ENCODE data around the gene ELOB.

Gene ELOB

DNA sequence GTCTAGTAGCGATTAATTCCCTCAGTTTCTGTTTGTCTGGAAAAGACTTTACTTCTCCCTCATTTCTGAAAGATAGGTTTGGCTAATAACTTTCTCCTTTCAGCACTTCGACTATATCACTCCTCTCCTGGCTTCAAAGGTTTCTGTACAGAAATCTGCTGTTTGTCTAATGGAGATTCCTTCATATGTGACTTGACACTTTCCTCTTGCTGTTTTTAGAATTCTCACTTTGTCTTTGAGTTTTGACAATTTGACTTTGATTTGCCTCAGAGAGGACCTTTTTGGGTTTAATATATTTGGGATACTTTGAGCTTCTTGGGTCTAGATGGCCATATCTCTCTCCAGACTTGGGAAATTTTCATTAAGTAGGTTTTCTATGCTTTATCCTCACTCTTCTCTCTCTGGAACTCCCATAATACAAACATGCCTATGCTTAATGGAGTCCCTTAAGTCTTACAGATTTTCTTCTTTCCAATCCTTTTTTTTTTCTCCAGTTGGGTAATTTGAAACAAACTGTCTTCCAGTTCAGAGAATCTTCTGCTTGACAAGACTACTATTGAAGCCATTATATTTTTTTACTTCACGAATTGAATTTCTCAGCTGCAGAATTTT is 32.2 kb upstream of the ELOB start:
- DNase-seq: no peak

DNA sequence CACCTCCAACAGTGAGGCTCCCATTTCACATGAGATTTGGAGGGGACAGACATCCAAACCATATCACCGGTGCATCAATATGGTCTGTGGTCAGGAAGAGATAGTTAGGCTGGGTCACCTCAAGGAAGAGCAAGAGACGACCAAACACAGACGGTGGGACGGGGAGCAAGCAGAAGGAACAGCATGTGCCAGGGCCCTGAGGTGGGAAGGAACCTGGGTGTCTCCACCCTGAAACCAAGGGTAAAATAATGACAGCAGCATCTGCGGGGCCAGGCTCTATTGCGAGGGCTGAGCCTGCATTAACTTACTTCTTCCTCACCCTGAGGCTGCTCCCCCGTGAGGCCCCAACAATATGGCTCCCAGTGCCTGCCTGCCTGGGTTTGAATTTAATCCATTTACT is 31.1 kb upstream of the ELOB start:
- no peak for DNase-seq

DNA sequence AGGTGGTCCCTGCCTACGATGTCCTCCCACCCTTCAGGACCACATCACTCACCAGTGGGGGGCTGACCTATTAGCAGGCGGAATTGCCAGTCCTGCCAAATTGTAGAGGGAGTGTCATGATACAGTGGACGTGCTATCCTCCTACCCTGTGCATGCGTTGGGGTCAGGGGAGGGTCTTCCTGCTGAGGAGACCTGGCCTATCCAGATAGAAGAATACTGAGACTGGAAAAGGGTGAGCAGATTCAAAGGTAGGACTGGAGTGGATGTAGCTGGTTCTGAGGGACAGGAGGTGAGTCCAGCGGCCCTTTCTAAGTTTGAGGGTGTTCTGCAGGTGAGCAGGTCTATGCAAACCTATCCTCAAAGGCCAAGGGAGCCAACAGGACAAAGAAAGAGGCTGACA is 29.2 kb upstream of the ELOB start:
- no peak for DNase-seq

DNA sequence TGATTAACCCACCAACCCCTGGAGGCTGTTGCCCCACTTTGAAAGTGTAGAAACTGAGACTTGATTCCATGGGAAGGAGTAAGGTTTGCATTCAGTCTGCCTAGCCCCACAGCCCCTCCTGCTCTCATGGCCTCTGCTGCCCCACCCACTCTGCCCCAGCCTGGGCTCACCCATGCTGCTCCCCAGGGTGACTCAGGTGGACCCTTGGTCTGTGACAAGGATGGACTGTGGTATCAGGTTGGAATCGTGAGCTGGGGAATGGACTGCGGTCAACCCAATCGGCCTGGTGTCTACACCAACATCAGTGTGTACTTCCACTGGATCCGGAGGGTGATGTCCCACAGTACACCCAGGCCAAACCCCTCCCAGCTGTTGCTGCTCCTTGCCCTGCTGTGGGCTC is 27.6 kb upstream of the ELOB start:
- DNase-seq: no peak

DNA sequence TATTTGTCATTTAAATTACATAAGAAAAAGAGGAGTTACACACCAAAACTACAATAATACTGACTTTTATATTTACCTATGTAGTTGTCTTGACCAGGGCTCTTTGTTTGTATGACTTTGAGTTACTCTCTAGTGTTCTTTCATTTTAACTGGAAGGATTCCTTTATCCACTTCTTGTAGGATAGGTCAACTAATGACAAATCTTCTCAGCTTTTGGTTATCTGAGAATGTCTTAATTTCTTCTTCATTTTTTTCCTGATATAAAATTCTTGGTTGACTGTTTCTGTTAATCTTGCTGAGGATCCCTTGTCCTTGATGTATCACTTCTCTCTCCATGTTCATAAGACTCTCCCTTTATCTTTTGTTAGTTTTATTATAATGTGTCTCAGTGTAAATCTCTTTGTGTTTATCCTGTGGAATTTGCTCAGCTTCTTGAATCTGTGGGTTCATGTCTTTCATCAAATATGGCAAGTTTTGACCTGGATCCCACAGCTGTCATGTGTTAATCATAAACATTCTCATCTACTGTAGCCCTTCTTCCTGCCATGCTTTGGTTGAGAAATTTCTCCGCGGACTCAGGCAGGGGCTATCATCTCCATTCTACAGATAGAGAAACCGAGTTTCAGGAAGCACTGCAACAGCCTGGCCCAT is 26.6 kb upstream of the ELOB start:
- DNase-seq: no peak

DNA sequence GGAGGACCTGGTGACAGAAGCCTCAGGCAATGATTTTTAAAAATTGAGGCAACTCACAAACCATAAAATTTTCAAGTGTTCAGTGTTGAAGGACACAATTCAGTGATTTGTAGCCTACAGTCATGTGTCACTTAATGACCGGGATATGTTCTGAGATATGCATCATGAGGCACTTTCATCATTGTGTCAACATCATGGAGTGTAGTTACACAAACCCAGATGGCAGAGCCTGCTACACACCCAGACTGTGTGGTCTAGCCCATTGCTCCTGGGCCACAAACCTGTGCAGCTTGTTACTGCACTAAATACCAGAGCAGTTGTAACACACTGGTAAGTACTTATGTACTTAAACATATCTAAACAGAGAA is 22.8 kb upstream of the ELOB start:
- no peak for DNase-seq

DNA sequence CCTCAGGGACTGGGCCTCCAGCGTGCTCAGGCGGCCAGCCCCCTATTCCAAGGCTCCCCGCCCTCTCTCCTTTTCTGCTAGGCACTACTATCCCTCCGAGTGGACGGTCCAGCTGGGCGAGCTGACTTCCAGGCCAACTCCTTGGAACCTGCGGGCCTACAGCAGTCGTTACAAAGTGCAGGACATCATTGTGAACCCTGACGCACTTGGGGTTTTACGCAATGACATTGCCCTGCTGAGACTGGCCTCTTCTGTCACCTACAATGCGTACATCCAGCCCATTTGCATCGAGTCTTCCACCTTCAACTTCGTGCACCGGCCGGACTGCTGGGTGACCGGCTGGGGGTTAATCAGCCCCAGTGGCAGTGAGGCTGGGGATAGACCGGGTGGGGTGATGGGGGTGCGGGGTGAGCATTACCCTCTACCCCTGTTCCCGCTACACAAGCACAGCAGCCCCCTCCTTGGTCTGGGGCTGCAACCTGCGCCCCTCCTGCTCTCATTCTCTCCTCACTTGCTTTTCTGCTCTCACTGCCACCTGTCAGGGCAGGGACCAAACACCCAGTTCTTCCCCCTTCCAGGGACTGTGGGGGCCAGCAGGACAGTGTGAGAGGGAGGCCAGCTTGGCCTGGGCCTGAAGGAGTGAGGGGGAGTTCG is 22.3 kb upstream of the ELOB start:
- no peak for DNase-seq

DNA sequence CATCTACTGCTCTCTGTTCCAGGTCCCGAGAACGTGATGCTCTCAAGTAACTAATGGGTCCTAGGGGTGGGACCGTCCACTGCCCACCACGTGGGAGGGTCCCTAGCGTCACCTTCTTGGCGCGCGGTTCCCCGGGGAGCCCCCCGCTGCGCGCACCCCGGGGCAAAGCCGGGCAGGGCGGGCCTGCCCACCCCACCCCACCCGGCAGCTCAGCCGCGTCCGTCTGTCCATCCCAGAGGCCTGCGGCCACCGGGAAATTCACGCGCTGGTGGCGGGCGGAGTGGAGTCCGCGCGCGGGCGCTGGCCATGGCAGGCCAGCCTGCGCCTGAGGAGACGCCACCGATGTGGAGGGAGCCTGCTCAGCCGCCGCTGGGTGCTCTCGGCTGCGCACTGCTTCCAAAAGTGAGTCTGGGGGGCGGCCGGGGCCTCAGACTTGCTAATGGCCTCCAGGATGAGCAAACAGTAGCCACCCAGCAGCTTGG is 21.7 kb upstream of the ELOB start:
- DNase-seq: no peak

DNA sequence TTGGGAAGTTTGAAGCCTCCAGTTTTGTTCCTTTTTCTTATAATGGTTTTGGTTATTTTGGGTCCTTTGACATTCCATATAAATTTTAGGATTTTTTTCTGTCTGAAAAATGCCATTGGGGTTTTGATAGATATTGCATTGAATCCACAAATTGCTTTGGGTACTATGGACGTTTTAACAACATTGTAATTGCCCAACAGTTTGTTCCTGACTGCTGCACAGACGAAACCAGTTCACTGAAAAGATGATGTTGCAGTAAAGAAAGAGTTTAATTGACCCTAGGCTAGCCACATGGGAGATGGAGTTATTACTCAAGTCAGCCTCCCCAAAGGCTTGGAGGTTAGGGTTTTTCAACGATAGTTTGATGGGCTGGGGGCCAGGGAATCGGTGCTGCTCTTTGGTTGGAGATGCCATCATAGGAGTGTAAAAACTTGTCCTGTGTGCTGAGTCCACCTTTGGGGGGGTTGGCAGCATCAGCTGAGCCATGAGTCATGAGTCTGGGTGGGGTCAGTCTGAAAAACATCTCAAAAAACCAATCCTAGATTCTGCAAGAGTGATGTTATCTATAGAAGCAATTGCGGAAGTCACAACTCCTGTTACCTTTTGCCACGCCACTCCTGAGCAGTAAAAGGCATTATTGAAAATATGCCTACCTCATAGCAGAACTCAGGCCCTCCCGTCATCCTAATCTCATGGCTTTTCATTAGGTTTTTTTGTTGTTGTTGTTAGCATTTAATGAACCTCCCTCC is 18.5 kb upstream of the ELOB start:
- no peak for DNase-seq

DNA sequence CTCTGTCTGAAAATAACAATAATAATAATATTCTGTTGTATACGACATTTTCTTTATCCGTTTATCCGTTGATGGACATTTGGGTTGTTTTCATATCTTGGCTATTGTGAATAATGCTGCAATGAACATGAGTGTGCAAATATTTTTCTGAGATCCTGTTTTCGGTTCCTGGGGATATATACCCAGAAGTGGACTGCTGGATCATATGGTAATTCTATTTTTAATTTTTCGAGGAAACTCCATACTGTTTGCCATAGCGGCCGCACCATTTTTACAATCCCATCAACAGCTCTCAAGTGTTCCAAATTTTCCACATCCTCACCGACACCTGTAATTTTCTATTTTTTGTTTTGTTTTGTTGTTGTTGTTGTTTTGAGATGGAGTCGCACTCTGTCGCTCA is 15.9 kb upstream of the ELOB start:
- DNase-seq: no peak

DNA sequence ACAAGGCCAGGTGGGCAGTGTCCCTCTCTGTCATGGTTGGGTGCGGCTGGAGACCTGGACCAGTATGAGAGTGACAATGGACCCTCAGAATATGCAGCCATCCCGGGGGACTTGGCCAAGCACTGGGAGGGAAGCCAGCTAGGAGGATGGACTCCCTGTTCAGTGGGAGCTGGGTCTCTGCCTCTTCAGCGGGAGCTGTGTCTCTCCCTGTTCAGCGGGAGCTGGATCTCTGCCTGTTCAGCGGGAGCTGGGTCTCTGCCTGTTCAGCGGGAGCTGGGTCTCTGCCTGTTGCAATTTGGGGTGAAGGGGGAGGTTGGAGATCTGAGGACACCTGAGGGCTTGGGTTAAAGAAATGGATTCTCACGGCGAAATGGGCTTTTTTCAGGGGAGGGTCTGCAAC is 14.1 kb upstream of the ELOB start:
- DNase-seq: no peak

DNA sequence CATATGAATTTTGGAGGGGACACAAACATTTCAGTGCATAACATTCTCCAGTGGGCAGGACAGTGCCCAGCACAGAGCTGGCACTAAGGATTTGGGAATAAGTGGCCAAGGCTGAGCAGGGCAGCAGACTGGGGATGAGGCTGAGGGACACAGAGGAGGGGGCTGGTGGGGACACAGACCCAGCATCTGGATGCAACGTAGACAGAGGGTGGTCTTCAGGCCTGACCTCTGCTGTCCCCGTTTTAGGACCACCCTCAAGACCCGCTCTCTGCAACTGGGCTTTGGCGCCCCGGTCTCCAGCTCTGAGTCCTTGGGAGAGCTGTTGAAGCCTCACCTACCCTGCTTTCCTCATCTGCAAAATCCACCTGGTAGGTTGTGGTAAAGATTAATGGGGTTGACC is 13.6 kb upstream of the ELOB start:
- DNase-seq: no peak

DNA sequence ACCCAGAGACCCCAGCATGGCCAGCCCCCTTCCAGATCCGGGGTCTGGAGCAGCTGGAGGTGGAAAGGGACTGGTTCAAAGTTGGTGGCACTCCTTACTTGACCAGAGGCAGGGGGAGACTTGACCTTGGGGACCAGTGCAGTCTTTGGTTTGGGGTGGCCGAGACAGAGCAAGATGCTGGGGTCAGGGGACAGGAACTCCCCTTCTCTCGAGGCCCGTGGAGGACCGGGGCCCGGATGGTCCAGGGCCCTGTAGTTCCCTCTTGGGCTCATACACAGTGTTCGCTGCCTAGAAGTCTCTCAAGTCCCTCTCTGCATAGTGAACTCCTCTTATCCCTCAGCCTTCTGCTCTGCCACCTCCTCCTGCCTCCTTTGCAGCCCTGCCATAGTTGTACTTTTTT is 10.9 kb upstream of the ELOB start:
- DNase-seq: no peak

DNA sequence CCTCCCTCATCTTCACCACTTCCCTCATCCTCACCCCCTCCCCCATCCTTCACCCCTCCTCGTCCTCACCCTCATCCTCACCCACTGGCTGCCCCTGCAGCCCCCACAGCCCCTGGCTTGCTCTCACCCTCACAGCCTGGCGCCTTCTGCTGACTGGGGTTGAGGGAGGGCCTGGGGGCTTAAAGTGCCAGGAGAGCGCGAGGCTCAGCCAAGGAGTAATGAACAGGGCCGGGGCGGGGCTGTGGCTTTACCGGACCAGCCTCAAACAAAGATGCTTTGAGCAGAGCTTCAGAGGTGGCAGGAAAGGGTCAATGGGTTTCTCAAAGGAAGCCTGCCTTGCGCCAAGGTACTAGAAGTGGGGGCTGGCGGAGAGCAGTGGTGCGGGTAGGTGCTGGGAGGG is 10.3 kb upstream of the ELOB start, which contains the start of gene PRSS33:
PRSS33 (minus strand) TSS at position 155 of the 400 bp plus-strand sequence. CDS start 1,013 bp downstream, outside the sequence.
- DNase-seq: no peak

DNA sequence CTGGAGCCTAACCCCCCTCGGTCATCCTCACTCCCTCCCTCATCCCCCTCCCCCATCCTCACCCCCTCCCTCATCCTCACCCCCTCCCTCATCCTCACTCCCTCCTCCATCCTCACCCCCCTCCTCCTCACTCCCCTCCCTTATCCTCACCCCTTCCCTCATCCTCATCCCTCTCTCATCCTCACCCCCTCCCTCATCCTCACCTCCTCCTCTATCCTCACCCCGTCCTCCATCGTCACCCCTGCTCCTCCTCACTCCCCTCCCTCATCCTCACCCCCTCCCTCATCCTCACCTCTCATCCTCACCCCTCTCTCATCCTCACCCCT is 9.7 kb upstream of the ELOB start:
- no peak for DNase-seq

DNA sequence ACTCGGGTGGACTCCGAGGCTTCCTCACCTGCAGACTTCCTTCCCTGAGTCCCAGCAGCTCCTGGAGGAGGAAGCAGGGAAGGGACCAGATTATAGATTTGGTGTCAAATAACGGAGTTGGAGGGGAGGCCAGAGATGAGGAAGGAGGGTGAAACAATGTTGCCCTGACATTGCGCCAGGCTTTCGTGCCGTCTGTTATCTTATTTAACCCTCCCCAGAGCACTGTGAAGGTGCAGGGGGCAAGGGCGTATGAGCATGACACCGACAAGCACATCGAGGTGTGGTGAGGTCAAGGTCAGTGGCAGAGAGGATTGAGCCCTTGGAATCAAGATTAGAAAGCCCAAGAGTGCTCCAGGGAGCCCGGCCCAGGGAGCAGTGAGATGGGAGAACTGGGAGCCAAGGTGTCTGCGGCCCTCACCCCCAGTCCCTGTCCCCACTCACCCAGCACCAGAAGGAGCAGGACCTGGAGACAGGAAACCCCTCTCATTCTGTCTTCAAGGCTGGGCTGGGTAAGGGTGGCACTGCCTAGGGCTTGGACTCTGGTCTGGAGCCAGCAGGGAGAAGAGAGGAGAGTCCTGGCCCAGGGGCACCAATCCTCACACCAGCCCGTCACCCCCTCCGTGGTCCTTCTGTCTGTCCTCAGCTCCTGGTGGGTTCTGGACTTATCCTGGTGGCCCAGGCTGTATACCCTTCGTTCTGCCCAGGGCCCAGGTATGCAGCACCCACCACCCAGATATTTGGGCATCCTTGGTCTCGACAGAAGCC is 9.2 kb upstream of the ELOB start:
- DNase-seq: no peak

DNA sequence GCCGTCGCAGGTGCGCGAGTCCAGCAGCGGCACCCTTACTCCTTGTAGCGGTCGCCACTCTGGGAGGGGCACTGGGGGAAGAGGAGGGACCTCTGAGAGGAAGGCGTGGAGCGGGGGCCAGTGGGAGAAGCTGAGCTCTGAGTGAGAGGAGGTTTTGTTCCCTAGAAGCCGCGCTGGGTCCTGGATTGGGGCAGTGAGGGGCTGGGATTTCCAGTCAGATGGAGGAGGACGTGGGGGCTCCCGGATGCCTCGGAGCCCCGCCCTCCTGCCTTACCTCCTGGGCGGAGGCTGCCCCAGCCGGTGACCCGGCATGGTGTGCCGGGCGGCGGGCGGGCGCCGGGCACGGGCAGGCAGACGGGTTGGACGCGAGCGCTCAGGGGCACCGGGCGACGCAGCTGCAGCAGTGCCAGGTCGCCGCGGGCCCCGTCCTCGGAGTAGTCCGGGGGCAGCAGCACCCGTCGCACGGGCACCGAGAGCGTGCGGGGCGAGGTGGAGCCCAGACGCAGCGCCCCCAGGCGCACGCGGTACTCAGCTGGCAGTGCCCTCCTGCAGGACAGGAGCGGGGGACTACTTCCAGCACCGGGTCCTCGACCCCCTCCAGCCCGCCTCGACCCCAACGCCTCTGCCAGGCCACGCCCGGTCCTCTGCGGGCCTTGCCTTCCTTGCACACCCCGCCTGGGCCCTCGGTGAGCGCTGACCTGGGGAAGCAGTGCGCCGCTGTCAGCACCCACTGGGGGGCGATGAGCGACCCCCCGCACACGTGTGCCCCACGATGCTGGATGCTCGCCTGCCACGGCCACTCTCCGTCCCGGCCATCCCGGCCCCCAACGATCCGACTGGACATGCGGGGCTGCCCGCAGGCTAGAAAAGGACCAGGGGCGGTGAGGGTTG is 8.3 kb upstream of the ELOB start:
- no peak for DNase-seq

DNA sequence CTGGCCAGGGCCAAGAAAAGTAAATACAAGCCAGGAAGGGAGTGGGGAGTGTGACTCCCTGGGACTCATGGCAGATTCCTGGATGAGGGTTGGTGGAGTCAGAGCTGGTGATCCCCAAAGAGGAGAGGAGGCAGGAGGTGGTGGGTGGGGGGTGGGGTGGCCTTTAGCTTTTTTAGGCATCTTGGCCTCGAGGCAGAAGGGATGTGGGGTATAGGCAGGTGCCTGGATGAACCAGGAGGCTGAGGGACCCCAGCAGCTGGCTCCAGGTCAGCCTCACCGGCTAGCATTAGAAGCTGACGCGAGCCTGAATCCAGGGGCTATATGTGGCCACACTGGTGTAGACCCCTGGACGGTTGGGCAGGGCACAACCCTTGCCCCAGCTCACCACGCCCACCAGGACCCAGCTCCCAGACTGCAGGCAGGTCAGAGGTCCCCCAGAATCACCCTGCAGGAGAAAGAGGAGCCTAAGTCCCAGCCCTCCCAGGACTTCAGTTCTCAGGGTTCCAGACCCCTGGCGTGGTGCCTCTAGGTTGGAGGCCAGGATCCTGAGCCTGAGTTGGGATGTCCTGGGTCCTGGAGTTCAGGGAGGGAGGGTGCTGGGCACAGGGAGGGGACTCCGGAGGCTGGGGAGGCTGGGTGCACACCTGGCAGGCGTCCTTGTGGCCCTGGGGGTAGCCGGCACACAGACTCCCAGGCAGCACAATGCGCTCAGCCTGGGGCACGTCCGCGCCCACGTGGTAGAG is 7.4 kb upstream of the ELOB start:
- no peak for DNase-seq

DNA sequence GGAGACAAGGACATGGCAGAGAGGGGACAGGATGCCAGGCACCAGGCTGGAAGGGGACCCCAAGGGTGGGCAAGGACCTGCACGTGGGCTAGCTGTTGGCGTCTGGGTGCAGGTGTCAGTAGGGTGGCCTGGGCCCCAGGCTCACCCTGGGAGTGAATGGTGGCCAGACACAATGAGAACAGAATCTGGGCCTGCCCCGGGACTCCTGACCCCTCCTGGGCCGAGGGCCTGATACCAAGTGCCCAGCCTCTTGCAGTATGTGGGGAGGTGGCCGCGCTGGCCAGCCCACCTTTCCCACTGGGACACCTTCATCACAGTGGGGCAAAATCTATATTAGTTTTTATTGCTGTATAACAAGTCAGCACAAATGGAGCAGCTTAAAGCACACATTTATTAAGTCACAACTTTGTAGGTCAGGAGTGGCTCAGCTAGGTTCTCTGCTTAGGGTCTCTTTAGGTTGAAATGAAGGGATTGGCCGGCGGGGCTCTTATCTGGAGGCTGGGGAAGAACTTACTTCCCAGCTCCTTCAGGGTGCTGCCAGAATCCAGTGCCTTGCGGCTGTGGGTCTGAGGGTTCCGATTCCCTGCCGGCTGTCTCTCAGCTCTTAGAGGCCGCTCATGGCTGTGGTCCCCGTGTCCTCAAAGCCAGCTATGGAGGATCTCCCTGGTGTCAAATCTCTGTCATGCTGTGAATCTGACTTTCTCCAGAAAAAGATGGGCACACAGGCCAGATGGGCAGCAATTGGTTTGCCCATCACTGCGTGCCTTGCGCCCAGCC is 6.7 kb upstream of the ELOB start:
- no peak for DNase-seq

DNA sequence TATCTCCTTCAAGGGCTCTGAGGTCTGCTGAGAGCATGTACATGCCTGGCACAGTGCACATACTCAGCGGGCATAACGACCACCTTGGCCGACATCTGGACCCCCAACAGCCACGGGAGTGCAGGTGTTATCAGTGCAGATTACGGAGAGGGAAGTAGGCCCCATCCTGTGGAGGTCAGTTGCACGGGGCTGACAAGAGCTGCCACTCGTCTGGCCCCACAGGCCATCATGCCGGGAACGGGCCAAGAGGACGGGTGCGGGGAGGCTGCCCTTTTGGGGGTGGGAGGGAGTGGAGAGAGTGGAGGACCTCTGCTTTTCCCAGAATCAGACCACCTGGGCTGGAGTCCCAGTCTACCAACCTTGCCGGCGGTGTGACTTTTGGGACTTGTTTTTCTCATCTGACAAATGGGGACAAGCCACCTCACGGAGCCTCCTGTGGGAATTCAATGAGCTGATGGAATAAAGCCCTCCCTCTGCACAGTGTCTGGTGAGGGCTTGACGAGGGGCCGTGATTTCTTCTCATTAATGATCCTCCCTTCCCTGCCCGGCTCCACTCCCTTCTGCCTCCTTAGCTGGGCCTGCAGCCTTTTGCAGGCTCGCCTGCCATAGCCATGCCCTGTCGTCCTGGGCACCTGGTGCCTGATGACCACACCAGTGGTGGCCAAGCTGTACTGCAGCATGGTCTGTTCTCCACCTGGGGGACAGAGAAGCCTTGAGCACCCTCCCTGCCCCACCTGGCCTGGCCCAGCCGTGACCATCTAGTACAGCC is 5.7 kb upstream of the ELOB start:
- no peak for DNase-seq

Data from NCI-H187 (cell line).